ENCODE results near the gene DHRS2.
"Not testable (repeated sequence)": the region's sequence is repeated elsewhere in the genome, so short reads cannot be mapped to it uniquely, and the experiment has no call there.

DHRS2 gene

GRCh38 chr14:23633160-23633701, 2.9 kb upstream of the DHRS2 start:
- DNase-seq = no peak

- not testable (repeated sequence) for DNase-seq
Measured at GRCh38 chr14:23634698-23635412, 1.3 kb upstream of the DHRS2 start.

- DNase-seq = not testable (repeated sequence)
Measured at GRCh38 chr14:23637312-23637654, 1.1 kb downstream of the DHRS2 start.

GRCh38 chr14:23637655-23638413, 1.7 kb downstream of the DHRS2 start:
- not testable (repeated sequence) for DNase-seq

GRCh38 chr14:23638414-23639047, 2.4 kb downstream of the DHRS2 start:
- no peak for DNase-seq

GRCh38 chr14:23639048-23639890, 3.1 kb downstream of the DHRS2 start:
- DNase-seq = no peak

- no peak for DNase-seq
Measured at GRCh38 chr14:23639891-23640523, 3.8 kb downstream of the DHRS2 start.

- no peak for DNase-seq
Measured at GRCh38 chr14:23640524-23641141, 4.5 kb downstream of the DHRS2 start.

GRCh38 chr14:23641180-23641914, 5.2 kb downstream of the DHRS2 start:
- no peak for DNase-seq

- DNase-seq = no peak
Measured at GRCh38 chr14:23641915-23642588, 5.9 kb downstream of the DHRS2 start.

- DNase-seq = no peak
Measured at GRCh38 chr14:23643533-23644194, 7.5 kb downstream of the DHRS2 start.

- no peak for DNase-seq
Measured at GRCh38 chr14:23644195-23644918, 8.2 kb downstream of the DHRS2 start.

- no peak for DNase-seq
Measured at GRCh38 chr14:23644919-23645336, 8.8 kb downstream of the DHRS2 start.

- no peak for DNase-seq
Measured at GRCh38 chr14:23645504-23645811, 9.3 kb downstream of the DHRS2 start.

- DNase-seq = peak in 1 of 5 donors; percentile 45
Measured at GRCh38 chr14:23645812-23646647, 9.9 kb downstream of the DHRS2 start.

GRCh38 chr14:23646648-23647549, 10.7 kb downstream of the DHRS2 start:
- DNase-seq = peak in 1 of 5 donors; percentile 18

GRCh38 chr14:23647619-23648018, 11.5 kb downstream of the DHRS2 start:
- DNase-seq = no peak

All from T-helper 1 cell (primary cell).